Vagina (tissue), 2 donors: Measurements from ENCODE around the gene GPRC6A.

Source experiments
- POLR2A ChIP-seq, 2 donors: fragments of 450-650 bp; IDR thresholded peaks; one replicate each; pipeline ENCODE4 v1.6.1; 2017; ENCODE audit warnings: antibody characterized with exemption in 2 of 2, mild to moderate bottlenecking in 2 of 2, moderate library complexity in 2 of 2
- POLR2AphosphoS5 ChIP-seq, 2 donors: sonication (generic); formaldehyde crosslinking; IDR thresholded peaks; one replicate each; pipeline ENCODE4 v1.9.0; 2017; ENCODE audit warnings: antibody characterized with exemption in 2 of 2, mild to moderate bottlenecking in 2 of 2, low read depth in 1 of 2; ENCODE audit not compliant: insufficient read depth in 1 of 2

DNA sequence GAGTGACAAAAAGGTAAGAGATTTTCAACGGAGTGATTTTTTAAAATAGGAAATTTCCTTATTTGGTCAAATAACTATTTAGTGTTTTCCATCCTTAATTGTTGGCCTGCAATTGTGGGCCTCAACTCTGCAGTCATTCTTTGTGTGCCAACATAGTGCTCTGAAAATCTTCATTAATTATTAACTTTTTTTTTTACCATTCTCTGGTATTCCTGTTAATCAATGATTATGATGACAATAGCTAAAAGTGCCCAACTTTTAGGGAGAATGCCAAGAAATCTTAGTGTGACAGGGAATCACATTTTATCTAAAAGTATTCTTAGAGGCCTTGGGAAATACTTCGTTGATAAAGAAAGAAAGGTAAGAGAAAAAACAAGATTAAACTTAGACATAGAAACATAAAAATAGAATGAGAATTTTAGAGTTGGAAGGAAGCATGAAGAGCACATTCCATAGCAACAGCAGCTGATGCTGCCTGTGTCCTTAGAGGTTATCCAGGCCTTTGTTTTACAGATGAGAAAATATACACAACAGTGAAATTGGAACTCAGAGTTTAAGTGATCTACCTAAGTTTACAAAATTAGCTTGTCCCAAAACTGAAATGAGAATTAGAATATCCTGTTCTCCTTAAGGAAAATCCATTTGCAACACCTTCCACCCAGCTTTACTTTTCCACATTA is 1.2 kb downstream of the GPRC6A start:
- no peak for TF ChIP-seq POLR2A (IDR thresholded peaks at IDR 0.05)
- no peak for TF ChIP-seq POLR2AphosphoS5 (IDR thresholded peaks at IDR 0.05; ENCODE audit: insufficient read depth in 1 of 2, low read depth in 1 of 2)
